Measurements from ENCODE around the gene AP3D1. TPM values are rescaled to one million over a fixed set of nuclear protein-coding genes. Genes with fewer than 3 reads are reported as not detected.

AP3D1 gene
- total and polyA plus RNA-seq, 7 donors = 51.5 to 120 (median 81.3) TPM

GRCh38 chr19:2198317-2198716 lies 47.0 kb upstream of the AP3D1 start:
- Histone ChIP-seq H3K36me3 (ENCODE audit: insufficient read depth in 1 of 2, low read depth in 1 of 2) (peaks cover 0 to 48% of the 10 kb centered on the region in 2 donors), H3K27me3 (ENCODE audit: insufficient read depth in 3 of 3, low read length in 2 of 3) (no peaks in the 10 kb centered on the region), H3K4me3 (no peak overlapping the region)

GRCh38 chr19:2197270-2197669 lies 45.9 kb upstream of the AP3D1 start:
- Histone ChIP-seq H3K27ac (no peak overlapping the region), H3K4me3 (no peak overlapping the region), H3K4me1 (peaks cover 5% of the 10 kb centered on the region), H3K9me3 (no peaks in the 10 kb centered on the region), H3K27me3 (ENCODE audit: insufficient read depth in 3 of 3, low read length in 2 of 3) (no peaks in the 10 kb centered on the region), H3K36me3 (ENCODE audit: insufficient read depth in 1 of 2, low read depth in 1 of 2) (peaks cover 0 to 44% of the 10 kb centered on the region in 2 donors)
- intact Hi-C loops (cut with DNase I) = loop anchor here in 1 of 2 donors (5.0 kb wide), 1 partner anchor 40 kb away; no protein-coding TSS in a partner anchor
- no peak for TF ChIP-seq CTCF (IDR thresholded peaks at IDR 0.05)
- no peak for DNase-seq
- no peak for ATAC-seq
- 84 to 94% (median 89%) methylated on average over 12 to 15 of the region's 15 CpGs for WGBS, 3 donors

More at GRCh38 chr19:2198317-2198716, 47.0 kb upstream of the AP3D1 start:
- peaks cover 5% of the 10 kb centered on the region for H3K4me1 ChIP-seq
- WGBS, 3 donors = 84 to 88% (median 86%) methylated on average over 13 to 22 of the region's 22 CpGs
- no peaks in the 10 kb centered on the region for H3K9me3 ChIP-seq
- no peak for TF ChIP-seq CTCF (IDR thresholded peaks at IDR 0.05)
- DNase-seq (no peak), ATAC-seq (no peak)
- H3K27ac ChIP-seq = no peak overlapping the region
- intact Hi-C loops (cut with DNase I) = loop anchor here in 1 of 2 donors (5.0 kb wide), 1 partner anchor 41 kb away; no protein-coding TSS in a partner anchor

- Histone ChIP-seq H3K36me3 (ENCODE audit: insufficient read depth in 1 of 2, low read depth in 1 of 2) (peaks cover 0 to 51% of the 10 kb centered on the region in 2 donors), H3K4me3 (no peak overlapping the region), H3K27ac (no peak overlapping the region), H3K4me1 (peaks cover 5% of the 10 kb centered on the region), H3K27me3 (ENCODE audit: insufficient read depth in 3 of 3, low read length in 2 of 3) (no peaks in the 10 kb centered on the region), H3K9me3 (no peaks in the 10 kb centered on the region)
- intact Hi-C loops (cut with DNase I) = loop anchor here in 1 of 2 donors (5.0 kb wide), 1 partner anchor 39 kb away; no protein-coding TSS in a partner anchor
- DNase-seq (no peak), ATAC-seq (peak in 3 of 4 donors; percentile 7 to 16 (median 11))
- no peak for TF ChIP-seq CTCF (IDR thresholded peaks at IDR 0.05)
- WGBS, 3 donors = 72 to 92% (median 75%) methylated on average over 15 to 19 of the region's 19 CpGs
Observed at GRCh38 chr19:2195914-2196313, 44.5 kb upstream of the AP3D1 start.

- TF ChIP-seq CTCF (IDR thresholded peaks at IDR 0.05) = no peak
- Histone ChIP-seq H3K36me3 (ENCODE audit: insufficient read depth in 1 of 2, low read depth in 1 of 2) (peaks cover 0 to 56% of the 10 kb centered on the region in 2 donors), H3K4me3 (no peak overlapping the region), H3K27ac (no peak overlapping the region), H3K27me3 (ENCODE audit: insufficient read depth in 3 of 3, low read length in 2 of 3) (no peaks in the 10 kb centered on the region), H3K9me3 (no peaks in the 10 kb centered on the region), H3K4me1 (peaks cover 5% of the 10 kb centered on the region)
- DNase-seq (no peak), ATAC-seq (no peak)
- WGBS, 3 donors = 84 to 97% (median 90%) methylated on average over 13 of the region's 13 CpGs
- intact Hi-C loops (cut with DNase I) = loop anchor here in 1 of 2 donors (5.0 kb wide), 1 partner anchor 38 kb away; no protein-coding TSS in a partner anchor
Observed at GRCh38 chr19:2195361-2195760, 44.0 kb upstream of the AP3D1 start.
